Mesenteric fat pad (tissue), 1 donor: ENCODE results near the gene TULP4. TPM values are rescaled to one million over a fixed set of nuclear protein-coding genes. Genes with fewer than 3 reads are reported as not detected.
"Not testable (repeated sequence)": the region's sequence is repeated elsewhere in the genome, so short reads cannot be mapped to it uniquely, and the experiment has no call there.

Experiments used
- DNase-seq: peaks from one replicate; pipeline ENCODE4 v3.0.0-alpha.2; 2020; ENCODE audit warnings: low spot score
- total RNA-seq: library from RNA; stranded (reverse); fragmentation: NEBNext Ultra II Directional; extraction: Animal tissue kit (Norgen Biotek cat#: 25700); gene quantifications from one replicate; pipeline ENCODE4 v1.2.1, GENCODE V29; 2021
- donor health status: DM: yes; HTN: yes; CAD: no.

TULP4 gene
- total RNA-seq, 1 donor from 2014 or later, result 99.9 TPM

DNA sequence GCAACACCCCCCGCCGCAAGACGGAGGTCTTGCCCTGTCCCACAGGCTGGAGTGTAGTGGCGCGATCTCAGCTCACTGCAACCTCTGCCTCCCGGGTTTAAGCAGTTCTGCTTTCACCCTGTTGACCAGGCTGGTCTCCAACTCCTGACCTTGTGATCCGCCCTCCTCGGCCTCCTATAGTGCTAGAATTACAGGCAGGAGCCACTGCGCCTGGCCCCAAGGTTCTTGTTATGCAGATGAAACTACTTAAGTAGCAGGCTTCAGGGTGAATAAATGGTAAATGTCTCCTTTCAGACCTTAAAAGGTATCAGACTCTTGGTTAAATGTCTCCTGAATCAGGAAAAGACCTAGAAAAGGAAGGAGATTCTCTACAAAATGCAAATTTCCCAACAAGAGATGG is 152.2 kb downstream of the TULP4 start:
- no peak for DNase-seq

DNA sequence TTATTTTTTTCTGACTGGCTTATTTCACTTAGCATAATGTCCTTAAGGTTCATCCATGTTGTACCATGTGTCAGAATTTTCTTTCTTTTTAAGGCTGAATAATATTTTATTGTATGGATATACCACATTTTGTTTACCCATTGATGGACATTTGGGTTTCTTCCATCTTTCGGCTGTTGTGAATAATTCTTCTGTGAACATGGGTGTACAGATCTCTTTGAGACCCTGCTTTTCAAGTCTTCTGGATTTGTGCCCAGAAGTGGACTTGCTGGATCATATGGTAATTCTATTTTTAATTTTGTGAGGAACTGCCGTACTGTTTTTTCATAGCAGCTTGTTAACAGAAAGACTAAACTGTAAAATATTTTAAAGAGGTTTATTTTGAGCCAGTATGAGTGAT is 153.0 kb downstream of the TULP4 start:
- no peak for DNase-seq

DNA sequence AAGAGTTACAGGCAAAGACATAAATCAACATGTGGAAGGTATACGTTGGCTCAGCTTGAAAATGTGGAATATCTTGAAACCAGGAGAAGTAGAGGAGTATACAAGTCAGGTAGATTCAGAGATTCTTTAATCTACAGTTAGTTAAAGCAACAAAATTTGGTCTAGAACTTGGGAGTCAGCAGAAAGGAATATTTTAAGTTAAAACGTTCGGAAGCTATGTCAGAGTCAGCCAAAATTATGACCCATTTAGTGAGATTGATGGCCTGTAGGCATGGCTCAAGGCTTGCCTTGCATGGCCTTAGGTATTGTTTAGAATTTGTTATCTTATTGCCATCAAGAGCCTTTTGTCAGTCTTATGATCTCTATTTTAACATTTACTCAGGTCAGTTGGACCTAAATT is 153.5 kb downstream of the TULP4 start:
- no peak for DNase-seq

DNA sequence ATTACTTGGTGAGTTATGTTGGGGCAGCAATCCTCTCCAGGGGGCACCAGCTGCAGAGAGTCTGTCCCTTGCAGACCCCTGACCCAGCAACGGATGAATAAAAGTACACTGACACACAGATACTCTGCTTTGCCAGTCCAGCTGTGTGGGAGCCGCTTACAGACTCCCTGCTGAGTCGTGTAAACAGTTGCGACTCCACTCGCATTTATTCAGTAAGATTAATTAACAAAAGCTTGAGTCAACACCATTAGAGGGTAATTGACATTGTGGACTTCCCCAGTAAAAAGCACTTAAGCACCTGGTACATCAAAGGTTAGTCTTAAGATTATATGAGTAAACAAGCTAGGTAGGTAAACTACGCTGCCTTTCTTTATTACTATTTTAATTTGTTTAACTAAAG is 155.7 kb downstream of the TULP4 start:
- DNase-seq, result no peak

DNA sequence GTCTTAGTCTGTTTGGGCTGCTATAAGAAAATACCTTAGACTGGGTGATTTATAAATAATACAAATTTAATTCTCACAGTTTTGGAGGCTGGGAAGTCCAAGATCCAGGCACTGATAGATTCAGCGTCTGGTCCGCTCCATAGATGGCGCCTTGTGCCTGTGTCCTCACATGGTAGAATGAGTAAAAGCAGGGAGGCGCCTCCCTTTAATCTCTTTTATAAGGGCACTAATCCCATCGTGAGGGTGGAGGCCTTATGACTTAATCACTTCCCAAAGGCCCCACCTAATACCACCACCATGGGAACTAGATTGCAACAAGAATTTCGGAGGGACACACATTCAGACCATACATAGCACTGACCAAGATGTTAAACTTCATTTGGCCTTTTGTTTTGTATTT is 156.4 kb downstream of the TULP4 start:
- DNase-seq, result no peak

DNA sequence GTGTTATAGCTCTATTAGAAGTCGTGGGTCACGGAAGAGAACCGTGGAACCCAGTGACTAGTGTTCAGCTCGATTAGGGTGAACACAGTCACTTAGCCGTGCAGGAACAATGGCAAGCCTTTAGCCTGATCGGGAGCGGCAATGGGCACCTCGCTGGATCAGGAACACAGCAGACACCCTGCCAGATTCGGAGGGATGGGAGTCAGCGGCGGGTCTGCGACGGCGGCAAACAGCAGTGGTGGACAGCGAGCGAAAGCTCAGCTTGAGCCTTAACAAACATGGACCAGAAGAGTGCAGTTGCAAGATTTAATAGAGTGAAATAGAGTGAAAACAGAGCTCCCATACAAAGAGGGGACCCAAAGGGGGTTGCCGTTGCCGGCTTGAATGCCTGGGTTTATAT is 157.8 kb downstream of the TULP4 start:
- DNase-seq, result not testable (repeated sequence)

DNA sequence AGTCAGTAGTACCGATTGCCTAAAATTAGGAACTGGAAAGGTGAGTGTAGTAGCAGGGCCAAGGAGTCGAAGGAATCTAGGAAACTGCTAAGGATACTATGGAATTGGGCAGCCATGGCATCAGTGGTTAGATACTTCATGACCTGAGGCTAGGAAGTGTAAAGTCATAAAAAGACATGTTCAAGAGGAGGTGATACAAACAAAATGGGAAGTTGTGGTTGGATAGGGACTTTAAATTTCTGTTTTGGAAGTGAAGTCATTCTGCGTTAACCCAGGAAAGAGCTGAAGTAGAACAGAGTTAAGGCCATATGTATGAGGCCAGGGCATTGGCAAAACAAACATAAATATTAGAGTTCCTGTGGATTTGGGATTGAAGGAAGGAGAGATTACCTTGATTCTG is 159.1 kb downstream of the TULP4 start:
- no peak for DNase-seq

DNA sequence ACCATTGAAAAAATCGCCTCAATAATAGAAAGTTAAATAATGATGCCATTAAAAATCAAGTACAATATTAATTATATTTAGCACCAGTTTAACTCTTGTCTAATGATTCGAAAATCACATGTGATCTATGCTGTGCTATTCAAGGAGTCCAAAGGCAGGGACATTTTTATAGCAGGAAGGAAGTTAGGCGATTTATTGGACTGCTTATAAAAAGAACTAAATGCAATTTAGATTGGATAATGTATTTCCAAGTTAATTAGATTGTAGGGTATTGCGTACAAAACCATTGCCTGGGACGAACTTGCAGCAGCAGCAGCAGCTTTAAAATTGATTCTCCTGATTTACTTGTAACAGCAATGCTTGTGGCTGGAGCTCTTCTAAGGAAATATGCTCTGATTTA is 160.2 kb downstream of the TULP4 start:
- DNase-seq, result no peak

DNA sequence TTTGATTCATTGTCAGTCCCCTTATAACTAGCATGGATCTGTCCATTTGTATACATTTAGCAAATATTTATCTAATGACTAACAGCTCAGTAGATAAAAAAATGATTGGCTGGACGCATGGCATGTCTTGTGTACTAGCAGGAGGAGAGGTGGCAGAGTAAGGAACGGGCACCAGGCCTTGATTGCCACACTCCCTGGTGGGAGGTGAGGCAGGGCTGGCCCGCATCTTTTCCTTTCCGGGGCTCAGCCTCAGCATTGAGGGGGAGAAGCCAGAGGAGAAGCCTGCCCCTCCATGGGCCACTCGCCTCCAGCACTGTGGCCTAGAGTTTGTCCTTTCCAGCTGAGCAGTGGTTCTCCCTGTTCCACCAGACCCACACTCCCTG is 162.7 kb downstream of the TULP4 start:
- no peak for DNase-seq

DNA sequence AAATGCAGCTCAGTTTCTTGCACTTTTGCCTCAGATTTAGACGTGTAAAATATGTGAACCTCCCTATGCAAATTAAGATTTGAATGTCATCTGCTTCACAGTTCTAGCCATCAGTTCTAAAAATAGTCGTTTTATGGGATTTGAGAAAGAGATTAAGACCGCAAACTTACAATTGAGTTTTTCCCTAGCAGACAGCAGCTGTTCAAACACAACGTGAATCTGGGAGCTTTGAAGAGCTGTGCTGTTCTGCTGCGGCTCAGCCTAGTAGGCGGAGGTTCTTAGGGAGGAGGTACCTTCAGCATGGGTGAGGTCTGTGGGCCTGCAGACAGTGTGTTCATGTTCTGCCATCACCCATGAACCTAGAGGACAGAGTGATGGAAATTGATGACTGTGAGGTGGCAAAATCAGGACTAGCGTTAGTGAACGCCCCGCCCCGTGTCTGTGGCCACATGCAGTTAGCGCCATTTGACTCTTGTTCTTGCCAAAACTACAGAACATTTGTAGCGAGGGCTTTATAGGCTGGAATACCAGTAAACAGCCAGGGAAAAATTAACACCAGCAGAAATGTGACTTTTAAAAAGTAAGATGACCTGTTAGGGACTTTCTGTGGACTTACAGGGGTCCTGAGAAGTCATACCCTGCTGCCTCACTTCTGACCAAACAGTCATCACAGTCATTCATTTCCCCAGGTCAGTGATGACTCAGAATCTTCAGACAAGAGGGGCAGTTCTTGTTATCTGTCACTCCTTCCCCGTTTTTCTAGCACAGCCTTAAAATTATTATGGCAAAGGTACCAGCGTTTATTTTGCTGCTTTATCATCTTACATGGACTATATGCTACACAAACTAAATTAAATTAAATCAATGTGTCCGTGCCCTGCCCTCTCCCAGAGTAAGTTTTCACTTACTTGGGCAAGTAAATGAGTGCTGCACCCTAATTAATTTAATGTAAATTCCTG is 163.4 kb downstream of the TULP4 start:
- no peak for DNase-seq

DNA sequence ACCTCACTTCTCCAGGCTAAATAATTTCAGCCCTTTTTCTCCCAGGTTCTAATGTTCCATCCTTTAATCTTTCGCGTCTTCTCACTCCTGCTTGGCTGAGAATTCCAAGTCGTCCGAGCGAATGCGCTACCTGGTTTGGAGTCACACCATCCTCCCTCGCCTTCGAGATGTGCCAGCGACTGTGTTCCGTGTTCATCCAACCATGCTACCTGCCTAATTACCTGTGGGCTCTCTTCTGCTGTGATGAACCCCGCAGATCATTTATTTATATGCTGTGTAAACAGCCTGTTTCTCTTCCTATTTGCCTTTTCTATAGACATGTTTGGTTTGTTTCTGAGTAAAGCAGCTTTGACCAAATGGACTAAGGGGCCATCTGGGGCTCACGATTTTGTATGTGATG is 164.1 kb downstream of the TULP4 start:
- no peak for DNase-seq

DNA sequence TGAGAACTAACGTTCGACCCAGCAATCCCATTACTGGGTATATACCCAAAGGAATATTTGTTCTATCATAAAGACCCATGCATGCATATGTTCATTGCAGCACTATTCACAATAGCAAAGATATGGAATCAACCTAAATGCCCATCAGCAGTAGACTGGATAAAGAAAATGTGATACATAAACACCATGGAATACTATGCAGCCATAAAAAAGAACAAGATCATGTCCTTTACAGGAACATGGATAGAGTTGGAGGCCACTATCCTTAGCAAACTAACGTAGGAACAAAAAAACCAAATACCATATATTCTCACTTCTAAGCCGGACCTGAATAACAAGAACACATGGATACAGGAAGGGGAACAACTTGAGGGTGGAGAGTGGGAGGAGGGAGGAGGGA is 165.5 kb downstream of the TULP4 start:
- not testable (repeated sequence) for DNase-seq

DNA sequence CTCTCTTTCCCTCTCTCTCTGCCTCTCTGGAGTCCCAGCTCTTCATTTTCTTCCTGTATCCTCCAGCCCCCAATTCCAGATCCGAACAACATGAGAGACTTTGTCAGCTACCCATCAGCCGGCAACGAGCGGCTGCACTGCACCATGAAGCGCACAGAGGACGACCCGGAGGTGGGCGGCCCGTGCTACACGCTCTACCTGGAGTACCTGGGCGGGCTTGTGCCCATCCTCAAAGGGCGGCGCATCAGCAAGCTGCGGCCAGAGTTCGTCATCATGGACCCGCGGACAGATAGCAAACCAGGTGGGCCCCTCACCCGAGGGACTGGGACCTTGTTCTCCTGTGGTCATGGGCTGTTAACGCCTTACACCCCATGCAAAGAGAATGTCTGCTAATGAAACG is 168.7 kb downstream of the TULP4 start:
- no peak for DNase-seq

DNA sequence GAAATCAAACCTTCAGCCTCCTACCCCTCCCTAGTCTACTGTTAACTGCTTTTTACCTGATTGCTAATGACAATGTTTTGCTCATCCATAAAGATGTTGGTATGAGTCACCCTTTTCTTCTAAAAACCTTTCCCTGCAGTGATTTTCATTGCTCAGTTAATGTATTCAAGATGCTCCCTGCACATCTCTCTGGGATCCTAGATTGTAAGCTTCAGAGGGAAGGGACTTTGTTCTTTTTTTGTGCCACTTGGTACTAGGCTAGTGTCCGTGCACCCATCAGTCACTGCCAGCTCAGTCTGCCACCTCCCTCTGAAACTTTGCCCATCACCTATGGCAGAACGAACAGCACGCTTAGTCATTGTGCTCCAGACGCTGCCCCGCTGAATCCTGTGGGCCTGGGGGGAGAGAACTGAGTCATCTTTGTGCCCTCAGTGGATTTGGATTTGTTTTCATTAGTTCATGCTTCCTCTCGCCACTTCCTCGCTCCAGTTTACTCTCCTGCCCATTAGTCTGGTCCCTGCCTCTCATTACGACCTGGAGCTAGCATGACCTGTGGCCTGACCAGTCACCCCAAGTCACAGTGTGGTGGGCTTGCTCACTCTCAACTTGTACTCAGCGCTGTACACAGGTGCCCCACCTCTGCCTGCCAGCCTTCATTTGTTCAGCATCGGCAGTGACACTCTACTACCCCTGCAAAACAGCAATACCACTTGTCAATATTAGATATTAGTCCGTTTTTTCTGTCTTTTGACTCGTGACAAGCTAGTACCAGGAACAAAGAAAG is 169.6 kb downstream of the TULP4 start:
- DNase-seq, result no peak

DNA sequence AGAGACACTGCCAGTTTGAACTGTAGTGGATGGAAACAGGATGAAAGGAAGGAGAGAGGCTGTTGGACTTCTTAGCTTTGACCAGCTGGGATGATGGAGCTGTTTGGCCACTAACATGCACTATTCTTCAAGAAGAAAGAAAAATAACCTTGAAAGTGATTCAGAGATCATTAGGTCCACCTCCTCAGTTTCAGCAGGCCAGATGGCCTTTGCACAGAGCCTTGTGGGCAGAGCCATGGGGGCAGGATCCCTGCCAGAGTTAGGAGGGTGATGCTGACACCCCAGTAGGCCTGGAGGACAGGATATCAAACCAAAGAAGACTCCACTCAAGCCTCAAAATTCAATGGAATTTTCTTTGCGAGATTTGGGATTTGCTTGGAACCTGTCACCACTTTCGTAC is 173.2 kb downstream of the TULP4 start:
- DNase-seq, result no peak

DNA sequence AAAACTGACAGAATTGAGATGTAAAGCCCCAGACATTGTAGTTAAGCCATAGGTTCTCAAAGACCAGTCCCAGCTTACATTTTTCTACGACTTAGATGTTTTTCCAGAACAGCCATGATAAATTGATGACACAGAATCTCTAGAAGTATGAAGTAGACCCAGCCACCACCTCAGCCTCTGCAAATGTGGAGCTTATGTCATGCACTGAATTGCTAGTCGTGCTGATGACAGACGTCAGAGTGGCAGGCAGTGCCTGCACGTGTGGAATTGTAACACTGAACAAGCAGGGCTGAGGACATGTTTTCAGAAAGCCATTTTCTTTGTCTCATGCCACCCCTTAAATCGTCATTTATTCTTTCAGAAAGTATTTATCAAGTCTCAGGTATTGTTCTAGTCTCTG is 175.2 kb downstream of the TULP4 start:
- no peak for DNase-seq

DNA sequence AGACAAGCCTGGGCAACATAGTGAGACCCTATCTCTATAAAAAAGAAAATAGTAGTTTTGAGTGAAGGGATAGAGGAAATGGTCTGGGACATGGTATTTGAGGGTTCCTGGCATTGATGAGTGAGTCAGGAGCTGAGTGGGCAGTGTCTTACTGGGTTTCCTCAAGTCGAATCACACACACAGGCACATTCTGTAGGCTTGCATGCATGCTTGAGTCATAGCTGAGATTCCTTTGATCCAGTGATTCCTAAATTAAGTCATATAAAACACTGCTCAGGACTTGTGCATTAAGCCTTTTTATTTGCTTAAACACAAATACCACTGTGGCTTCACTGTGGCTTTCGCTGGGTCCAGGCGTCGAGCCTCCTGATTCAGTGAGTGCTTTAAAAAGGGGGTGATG is 175.8 kb downstream of the TULP4 start:
- no peak for DNase-seq

DNA sequence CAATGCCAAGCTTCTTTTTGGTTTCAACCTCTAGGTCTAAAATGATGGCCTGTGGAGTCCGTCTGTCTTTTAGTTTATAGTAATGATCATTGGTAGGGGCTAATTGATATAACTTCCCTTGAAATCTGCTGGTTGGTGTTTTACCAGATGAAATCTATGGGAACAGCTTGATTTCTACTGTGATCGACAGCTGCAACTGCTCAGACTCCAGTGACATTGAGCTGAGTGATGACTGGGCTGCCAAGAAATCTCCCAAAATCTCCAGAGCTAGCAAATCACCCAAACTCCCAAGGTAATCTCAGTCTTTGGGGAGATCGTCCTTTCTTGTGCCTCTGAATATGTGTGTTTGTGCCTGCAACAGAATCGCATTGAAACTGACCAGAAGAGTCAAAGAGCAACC is 177.2 kb downstream of the TULP4 start:
- no peak for DNase-seq

DNA sequence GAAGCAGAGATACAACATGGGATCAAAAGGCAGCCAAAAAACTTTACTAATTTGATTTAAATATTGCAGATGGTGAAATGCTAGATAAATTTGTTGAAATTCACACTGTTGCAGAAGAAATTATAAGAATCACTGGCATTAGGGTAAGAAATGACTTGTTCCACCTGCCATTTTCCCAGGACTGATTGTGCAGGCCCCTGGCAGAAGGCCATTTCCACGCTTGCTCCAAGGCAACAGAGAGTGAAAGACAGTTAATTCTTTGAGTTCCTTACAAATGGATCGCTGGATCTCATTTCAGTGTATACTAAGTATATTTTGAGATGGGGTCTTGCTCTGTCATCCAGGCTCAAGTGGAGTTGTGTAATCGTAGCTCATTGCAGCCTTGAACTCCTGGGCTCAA is 180.6 kb downstream of the TULP4 start:
- no peak for DNase-seq

DNA sequence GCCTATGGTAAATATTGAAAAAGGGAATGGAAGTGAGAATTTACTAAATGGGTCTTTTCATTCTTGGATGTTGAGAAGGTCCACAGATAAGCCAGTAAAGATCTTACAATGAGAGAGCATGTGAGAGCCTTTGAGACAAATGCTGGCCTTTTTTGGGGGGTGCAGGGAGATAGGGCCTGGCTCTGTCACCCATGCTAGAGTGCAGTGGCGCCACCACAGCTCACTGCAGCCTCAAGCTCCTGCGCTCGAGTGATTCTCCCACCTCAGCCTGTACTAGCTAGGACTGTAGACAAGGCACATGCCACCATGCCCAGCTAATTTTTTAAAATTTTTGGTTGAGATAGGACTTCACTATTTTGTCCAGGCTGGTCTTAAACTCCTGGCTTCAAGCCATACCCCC is 184.4 kb downstream of the TULP4 start:
- no peak for DNase-seq

DNA sequence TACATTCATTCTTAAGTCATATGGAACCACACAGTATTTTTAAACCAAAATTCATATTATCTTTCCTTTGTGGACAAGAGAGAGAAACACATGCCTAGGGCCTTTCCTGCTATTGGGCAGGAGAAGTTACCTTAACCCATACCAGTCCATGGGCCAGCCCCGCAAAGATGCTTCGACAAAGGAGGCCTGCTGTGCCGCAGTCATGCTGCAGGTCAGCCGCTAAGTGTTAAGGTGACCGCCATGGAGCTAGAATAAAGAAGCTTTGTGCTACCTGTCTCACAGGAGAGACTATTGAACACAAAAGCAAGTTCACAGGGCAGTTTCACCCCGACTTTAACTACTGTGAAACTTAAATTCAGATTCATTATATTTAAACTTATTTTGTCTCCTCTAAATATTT is 185.4 kb downstream of the TULP4 start:
- no peak for DNase-seq

DNA sequence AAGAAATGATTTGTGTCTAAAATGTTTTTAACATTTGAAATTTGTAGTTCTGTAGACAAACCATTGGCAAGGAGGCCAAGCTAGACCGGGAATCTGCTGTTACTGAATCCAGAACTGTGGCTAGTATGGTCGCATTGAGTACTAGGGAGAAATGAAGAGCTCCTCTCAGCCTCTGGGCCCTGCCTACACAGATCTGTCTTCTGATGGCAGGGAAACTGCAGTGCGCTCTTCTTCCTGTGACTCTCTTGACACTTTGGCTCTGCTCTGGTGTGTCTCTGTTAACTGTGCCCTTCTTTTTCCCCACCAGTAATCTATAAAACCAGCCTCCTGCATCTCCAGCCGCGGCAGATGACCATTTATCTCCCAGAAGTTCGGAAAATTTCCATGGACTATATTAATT is 186.1 kb downstream of the TULP4 start:
- no peak for DNase-seq

DNA sequence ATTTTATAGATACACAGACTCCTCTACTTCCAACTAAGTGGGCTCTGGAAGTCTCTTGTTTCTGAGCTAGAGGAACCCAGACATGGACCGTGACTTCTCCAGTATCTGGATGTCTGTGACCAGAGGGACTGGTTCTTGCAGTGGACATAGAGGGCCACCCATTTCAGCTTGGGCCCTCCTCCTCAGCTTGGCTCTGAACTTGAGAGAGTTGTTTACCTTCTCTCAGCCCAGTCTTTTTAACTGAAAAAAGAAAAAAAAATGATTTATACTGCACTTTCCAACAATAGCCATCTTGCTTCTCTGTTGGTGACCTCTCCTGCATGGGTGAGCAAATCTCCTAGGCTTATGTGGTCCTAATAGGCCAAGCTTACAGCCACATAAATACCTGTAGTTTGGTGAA is 187.3 kb downstream of the TULP4 start:
- DNase-seq, result no peak
